Glutamatergic neuron (in vitro differentiated cells): ENCODE results near the gene DDX51. TPM values are rescaled to one million over a fixed set of nuclear protein-coding genes. Genes with fewer than 3 reads are reported as not detected.
A peak's percentile ranks its signal among the peaks of the same experiment; 100 is the strongest.

Source experiments
- DNase-seq: peaks from one replicate; pipeline ENCODE4 v3.0.0; 2022
- H3K27ac Mint-ChIP-seq: one replicate; pipeline ENCODE4 v1.8.0; 2020; ENCODE audit warnings: mild to moderate bottlenecking, mixed read lengths, inconsistent platforms; ENCODE audit not compliant: unreplicated experiment
- H3K27me3 Mint-ChIP-seq: one replicate; pipeline ENCODE4 v1.8.0; 2020; ENCODE audit warnings: mild to moderate bottlenecking, moderate library complexity, mixed read lengths, inconsistent platforms; ENCODE audit not compliant: unreplicated experiment
- H3K36me3 Mint-ChIP-seq: one replicate; pipeline ENCODE4 v1.8.0; 2020; ENCODE audit warnings: mild to moderate bottlenecking, mixed read lengths, inconsistent platforms; ENCODE audit not compliant: unreplicated experiment
- H3K4me1 Mint-ChIP-seq: one replicate; pipeline ENCODE4 v1.8.0; 2020; ENCODE audit warnings: mild to moderate bottlenecking, low read depth, mixed read lengths, inconsistent platforms; ENCODE audit not compliant: unreplicated experiment
- H3K4me3 Mint-ChIP-seq: one replicate; pipeline ENCODE4 v1.8.0; 2020; ENCODE audit warnings: mild to moderate bottlenecking, mixed read lengths, inconsistent platforms; ENCODE audit not compliant: unreplicated experiment
- H3K9me3 Mint-ChIP-seq: one replicate; pipeline ENCODE4 v1.8.0; 2020; ENCODE audit warnings: mild to moderate bottlenecking, moderate library complexity, mixed read lengths, inconsistent platforms; ENCODE audit not compliant: unreplicated experiment
- total RNA-seq: library from RNA; stranded (reverse); fragmentation: NEBNext Ultra II Directional; extraction: Animal tissue kit (Norgen Biotek cat#: 25700); gene quantifications from one replicate; pipeline ENCODE4 v1.2.1, GENCODE V29; 2021; ENCODE audit not compliant: unreplicated experiment
- TF ChIP-seq, protein P1 (sequence below): fragments of 200-600 bp; sonication (generic); IDR thresholded peaks from one replicate; pipeline ENCODE4 v1.5.0; 2021; ENCODE audit not compliant: partially characterized antibody, unreplicated experiment

The DDX51 gene
- total RNA-seq, 1 donor from 2014 or later, result 24.9 TPM

DNA sequence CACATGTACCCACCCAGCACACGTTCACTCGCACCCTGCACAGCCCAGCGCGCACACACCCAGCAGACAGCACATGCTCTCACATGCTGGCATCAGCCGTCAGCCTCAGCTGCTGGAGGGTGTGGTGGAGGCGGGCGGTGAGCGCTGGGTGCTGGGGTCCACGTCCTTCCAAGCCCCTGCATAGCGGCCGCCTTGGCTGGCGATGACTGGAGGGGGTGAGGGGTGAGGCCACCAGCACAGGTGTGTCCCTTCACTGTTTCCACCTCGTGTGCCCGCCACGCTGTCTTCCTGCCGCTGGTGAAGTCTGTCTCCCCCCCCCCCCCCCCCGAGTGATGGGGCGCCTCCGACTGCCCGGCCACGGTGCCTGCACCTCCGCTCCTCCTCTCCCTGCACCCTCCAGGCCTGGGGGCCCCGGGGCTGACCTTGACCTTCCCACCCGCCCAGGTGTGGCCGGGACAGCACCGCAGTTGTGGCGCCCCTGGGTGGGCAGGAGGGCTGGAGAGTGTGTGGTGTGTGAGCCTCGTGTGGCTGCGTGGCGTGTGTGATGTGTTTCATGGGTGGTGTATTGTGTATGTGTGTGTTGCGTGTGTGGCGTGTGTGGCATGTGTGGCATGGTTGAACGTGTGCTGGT, 37.6 kb upstream of the DDX51 start:
- Mint-ChIP-seq H3K4me3 (no peak overlapping the region), H3K4me1 (peaks cover 18% of the 10 kb centered on the region), H3K36me3 (peaks cover 17% of the 10 kb centered on the region), H3K27me3 (peaks cover 15% of the 10 kb centered on the region), H3K9me3 (peaks cover 18% of the 10 kb centered on the region), H3K27ac (no peak overlapping the region)
- DNase-seq, result no peak
- TF ChIP-seq, protein P1, sequence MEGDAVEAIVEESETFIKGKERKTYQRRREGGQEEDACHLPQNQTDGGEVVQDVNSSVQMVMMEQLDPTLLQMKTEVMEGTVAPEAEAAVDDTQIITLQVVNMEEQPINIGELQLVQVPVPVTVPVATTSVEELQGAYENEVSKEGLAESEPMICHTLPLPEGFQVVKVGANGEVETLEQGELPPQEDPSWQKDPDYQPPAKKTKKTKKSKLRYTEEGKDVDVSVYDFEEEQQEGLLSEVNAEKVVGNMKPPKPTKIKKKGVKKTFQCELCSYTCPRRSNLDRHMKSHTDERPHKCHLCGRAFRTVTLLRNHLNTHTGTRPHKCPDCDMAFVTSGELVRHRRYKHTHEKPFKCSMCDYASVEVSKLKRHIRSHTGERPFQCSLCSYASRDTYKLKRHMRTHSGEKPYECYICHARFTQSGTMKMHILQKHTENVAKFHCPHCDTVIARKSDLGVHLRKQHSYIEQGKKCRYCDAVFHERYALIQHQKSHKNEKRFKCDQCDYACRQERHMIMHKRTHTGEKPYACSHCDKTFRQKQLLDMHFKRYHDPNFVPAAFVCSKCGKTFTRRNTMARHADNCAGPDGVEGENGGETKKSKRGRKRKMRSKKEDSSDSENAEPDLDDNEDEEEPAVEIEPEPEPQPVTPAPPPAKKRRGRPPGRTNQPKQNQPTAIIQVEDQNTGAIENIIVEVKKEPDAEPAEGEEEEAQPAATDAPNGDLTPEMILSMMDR, result no peak

DNA sequence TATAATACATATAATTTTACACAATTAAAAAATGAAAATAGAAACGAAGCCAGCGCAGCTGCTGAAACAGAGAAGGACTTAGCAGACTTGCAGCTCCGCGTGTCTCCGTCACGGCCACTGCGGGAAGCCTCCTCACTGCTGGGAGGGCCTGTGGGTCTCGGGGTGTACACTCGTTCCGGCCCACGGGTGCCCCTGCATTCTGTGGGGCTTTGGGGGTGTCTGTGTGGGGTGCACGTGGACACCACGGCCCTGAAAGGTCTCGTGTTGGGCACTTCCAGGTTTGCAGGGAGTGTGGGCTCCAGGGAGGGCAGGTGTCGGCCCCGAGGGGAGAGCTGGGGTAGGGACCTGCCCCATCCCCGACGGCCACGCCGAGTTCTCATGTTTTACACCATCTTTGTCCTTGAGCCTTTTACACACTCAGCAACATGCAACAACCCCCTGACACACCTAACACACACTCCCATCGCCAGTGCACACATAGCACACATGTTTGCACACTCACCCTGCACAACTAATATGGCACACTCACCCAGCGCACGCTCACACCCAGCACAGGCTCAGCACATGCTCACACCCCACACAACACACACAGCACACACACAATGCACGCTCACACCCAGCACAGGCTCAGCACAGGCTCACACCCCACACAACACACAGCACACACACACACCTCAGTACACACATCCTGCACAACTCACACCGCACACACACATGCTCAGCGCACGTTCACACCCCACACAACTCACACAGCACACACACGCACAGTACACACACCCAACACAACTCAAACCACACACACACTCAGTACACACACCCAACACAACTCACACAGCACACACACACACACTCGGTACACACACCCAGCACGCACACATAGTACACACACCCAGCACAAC, 36.8 kb upstream of the DDX51 start:
- Mint-ChIP-seq H3K4me3 (peak overlapping the region; percentile 45), H3K9me3 (peaks cover 18% of the 10 kb centered on the region)

DNA sequence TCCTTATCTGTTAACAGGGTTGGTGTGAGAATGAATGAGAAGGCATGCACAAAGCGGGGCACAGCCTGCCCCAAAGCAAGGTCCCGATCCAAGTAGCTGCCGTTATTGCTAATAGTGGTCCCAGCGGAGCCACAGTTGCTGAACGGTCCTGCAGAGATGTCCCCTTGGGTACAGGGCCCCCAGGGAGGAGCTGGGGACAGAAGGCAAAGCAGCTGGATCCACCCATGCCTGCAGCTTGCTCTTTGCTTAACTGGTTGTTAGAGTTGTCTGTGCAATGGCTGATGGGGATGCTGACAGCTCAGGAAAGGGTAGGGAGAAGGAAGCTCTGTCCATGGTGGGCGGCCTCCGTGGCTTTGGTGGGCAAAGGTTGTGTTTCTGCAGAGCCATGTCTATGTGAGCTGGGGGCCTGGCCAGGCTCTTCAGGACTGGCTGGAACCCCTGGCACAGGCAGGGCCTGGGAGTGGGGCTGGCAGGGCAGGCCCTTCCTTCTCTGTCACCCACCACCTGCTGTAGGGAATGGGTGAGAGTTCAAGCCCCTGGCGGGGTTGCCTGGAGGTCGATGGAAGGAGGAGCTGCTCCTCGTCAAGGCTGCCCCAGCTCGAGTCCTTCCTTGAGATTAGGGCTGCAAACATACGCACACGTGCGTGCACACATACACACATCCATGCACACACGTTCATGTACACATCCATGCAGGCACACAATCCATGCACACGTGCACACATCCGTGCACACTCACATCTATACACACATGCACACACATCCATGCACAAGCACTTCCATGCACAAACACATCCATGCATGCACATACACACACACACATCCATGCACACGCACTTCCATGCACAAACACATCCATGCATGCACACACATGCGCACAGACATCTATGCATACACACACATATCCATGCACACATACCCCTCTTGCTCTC, 35.6 kb upstream of the DDX51 start:
- Mint-ChIP-seq H3K4me1 (peaks cover 18% of the 10 kb centered on the region), H3K4me3 (no peak overlapping the region), H3K9me3 (peaks cover 10% of the 10 kb centered on the region), H3K27ac (no peak overlapping the region), H3K36me3 (peaks cover 6% of the 10 kb centered on the region), H3K27me3 (peaks cover 15% of the 10 kb centered on the region)
- no peak for DNase-seq
- TF ChIP-seq, protein P1, result no peak

More for the DNA sequence above, 36.8 kb upstream of the DDX51 start:
- DNase-seq, result no peak
- H3K27me3 Mint-ChIP-seq, result peaks cover 15% of the 10 kb centered on the region
- H3K27ac Mint-ChIP-seq, result peak overlapping the region; percentile 28
- H3K36me3 Mint-ChIP-seq, result peaks cover 15% of the 10 kb centered on the region
- TF ChIP-seq, protein P1, result no peak
- H3K4me1 Mint-ChIP-seq, result peaks cover 18% of the 10 kb centered on the region

DNA sequence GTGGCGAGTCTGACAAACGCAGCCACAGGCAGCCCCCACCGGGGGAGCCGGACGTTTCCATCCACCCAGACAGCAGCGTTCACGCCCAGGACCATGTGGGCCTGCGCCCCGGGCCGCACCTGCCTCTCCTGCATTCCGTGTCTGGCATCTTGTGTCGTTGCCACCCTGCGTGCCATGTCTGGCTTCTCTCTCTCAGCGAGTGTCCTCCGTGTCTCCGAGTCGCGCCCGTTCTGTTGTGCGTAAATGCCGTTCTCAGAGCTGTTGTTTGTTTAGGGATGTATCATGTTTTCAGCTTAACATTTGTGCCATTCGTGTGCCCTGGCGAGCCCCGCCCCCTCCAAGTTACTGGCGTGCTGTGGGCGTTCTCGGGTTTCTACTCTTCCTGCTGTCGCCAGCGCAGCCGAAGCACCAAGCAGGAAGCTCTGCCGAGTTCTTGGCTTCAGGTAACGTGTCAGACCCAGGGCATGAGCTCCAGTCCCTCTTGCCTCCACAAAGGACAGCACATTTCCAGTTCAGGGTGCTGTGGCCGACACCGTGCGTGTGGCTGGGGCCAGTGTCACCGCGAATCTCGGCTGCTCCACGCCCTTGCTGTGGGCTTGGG, 34.8 kb upstream of the DDX51 start:
- H3K4me3 Mint-ChIP-seq, result no peak overlapping the region
- peaks cover 15% of the 10 kb centered on the region for H3K27me3 Mint-ChIP-seq
- peaks cover 6% of the 10 kb centered on the region for H3K36me3 Mint-ChIP-seq
- no peak for DNase-seq
- no peak overlapping the region for H3K27ac Mint-ChIP-seq
- peaks cover 10% of the 10 kb centered on the region for H3K9me3 Mint-ChIP-seq
- peaks cover 18% of the 10 kb centered on the region for H3K4me1 Mint-ChIP-seq
- TF ChIP-seq, protein P1, result no peak
